Activated CD8-positive, alpha-beta memory T cell treated with anti-CD3 and anti-CD28 coated beads, Interleukin-2, amount 50 U/mL, for 4 hours (primary cell): Measurements from ENCODE around the gene GPR61.

Experiments
- DNase-seq: peaks from one replicate; pipeline ENCODE4 v3.0.0-alpha.2; 2020

Gene GPR61, protein sequence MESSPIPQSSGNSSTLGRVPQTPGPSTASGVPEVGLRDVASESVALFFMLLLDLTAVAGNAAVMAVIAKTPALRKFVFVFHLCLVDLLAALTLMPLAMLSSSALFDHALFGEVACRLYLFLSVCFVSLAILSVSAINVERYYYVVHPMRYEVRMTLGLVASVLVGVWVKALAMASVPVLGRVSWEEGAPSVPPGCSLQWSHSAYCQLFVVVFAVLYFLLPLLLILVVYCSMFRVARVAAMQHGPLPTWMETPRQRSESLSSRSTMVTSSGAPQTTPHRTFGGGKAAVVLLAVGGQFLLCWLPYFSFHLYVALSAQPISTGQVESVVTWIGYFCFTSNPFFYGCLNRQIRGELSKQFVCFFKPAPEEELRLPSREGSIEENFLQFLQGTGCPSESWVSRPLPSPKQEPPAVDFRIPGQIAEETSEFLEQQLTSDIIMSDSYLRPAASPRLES

DNA sequence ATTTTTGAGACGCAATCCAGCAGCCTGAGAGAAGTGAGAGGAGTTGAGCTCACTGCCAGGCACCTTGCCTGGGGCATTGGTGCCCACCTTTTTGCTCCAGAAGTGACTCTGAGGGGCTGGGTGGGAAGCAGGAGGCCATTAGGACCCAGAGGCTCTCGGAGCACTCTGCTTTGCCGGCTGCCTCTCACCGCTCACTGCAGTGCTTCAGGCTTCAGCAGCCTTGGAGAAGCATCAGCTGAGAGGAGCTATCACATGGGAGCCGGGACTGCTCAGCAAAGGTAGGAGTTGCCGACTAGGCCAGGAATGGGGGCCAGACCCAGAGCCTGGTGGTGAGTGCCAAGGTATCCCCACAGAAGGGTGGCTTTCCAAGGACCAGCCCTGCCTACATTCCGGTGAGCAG is at the start of gene GPR61:
TSS of gene GPR61 (plus strand) at position 197 of the 400 bp plus-strand sequence. CDS start 3,151 bp downstream, outside the sequence.
- DNase-seq: no peak

DNA sequence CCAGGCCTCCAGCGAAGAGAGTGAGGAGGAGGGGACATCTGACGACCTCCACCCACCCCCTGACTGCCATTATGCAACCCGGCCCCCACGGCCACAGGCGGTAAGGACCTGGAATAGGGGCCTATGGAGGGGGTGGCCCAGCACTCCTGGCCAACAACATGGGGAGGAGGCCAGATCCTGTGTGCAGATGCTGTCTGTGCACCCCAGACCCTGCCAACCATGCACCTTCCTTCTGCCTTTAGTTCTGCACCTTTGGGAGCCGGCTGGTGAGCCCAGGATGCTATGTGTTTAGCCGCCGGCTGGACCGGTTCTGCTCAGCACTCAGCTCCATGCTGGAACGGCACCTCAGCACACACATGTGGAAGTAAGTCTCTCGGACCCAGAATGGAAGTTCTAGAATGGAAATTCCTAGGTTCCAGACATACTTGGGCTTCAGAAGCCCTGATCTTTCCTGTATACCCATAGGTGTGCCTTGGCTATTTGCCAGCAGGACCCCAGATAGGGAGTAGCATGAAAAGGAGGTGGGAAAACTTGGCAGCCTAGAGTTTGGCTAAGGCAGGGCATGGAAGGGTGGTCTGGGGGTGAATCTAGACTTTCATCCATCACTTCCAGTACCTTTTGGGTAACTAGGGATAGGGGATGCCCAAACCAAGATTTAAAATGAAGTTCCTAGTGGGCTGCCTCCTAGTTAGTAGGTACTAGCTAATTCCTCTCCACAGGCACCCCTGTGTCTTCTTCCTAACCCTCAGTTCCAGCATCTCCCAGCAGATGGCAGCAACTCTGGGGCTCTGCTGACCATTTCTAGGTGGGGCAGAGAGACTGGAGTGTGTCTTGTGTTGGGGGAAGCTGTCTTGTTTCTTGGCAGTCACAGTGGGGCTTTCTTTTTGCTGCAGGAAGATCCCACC is 49.4 kb upstream of the GPR61 start:
- peak; percentile 78 for DNase-seq

DNA sequence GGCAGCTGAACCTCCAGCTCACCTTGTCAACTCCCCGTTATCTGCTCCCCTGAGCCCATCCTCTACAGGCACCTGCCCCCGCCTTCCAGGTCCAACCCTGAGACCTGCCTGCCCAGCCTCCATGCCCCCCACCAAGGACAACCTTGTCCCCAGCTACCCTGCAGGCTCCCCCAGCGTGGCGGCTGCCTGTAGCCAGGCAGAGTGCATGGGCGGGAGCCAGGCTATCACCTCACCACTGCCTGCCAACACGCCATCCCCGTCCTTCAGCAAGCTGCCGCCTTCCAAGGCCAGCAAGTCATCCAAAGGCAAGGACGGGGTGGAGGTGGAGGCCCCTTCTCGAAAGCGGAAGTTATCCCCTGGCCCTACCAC is 48.8 kb upstream of the GPR61 start:
- DNase-seq: no peak

DNA sequence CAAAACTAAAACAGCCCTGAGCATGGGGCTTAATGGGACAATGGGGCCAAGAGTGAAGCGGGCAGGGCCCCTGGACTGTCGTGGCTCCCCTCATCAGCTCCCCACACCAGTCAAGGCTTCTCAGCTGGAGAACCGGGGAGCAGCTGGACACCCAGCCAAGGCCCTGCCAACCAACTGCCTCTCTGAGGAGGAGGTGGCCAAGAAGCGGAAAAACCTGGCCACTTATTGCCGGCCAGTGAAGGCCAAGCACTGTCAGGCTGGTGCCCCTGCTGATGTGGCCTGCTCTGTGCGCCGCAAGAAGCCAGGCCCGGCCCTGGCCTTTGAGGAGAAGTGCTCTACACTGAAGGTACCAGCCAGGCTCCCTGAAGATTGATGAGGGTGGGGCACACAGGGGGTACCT is 48.3 kb upstream of the GPR61 start:
- DNase-seq: no peak

DNA sequence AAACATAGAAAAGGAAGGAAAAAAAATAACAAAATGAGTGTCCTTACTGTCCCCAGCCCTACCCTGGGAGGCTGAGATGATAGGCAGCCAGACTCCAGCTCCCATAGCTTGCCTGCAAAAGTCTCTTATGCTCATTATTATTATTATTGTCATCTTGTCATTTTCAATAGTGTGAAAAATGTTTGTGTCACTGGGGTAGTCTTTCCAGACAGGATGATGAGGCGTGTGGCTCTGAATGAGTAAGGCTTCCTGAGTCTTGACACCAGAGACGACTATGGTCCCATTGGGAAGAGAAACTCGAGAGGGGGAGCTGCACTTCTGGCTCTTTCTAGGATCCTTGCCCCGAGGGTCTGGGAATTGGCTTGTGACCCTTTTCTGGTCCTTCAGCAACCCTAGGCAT is 46.9 kb upstream of the GPR61 start:
- DNase-seq: no peak

DNA sequence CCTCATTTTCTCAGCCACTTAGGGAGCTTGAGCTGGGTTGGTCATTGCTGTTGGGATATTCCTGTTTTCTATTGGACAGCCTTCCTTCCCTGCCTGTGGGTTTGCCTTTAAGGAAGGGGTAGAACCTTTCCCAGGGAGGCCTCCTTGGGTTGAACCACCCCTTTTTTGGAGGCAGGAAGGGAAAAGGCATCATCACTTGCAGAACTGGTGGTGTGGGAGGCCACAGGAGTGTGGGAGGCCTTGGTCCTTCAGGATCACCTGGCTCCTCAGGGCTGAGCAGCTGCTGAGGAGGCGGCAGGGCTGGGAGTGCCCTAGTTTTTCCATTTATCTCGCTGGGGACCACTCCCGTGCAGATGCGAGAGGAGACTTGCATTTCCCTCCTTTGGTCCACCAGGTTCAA is 46.4 kb upstream of the GPR61 start:
- DNase-seq: no peak

DNA sequence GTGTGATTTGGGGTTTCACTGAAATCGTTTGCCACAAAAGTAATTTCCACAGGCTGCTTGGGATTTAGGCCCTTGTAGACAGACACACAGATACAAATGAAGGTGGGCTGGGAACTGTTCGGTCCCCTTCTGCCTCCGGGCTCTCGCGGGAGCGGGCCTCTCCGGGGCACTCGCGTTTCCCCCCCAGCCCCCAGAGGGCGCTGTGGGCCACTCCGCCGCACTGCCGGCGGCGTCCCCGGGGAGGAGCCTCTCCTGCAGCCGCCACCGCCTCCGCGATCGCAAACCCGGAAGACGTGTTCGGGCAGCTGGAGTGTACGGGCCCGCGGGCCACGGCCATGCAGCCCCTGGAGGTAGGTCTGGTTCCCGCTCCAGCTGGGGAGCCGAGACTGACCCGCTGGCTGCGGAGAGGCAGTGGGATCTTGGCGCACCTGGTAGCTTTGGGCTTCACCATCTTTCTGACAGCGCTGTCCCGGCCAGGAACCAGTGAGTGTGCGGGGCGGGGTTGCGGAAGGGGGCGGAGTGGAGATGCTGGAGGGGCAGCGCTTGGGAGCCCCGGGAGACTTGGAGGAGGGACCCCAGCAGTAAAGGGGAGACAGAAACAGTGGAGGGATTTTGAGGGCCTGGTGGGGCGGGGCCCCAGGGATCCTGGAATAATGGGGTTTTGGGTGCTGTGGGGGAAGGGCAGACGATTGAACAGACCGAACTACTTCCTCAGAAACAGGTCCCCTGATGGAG is 45.7 kb upstream of the GPR61 start, which contains the start of gene CYB561D1:
TSS of gene CYB561D1 (plus strand) at position 290 of the 735 bp plus-strand sequence. CDS start at position 336, 46 bp downstream.
- peak; percentile 91 for DNase-seq

DNA sequence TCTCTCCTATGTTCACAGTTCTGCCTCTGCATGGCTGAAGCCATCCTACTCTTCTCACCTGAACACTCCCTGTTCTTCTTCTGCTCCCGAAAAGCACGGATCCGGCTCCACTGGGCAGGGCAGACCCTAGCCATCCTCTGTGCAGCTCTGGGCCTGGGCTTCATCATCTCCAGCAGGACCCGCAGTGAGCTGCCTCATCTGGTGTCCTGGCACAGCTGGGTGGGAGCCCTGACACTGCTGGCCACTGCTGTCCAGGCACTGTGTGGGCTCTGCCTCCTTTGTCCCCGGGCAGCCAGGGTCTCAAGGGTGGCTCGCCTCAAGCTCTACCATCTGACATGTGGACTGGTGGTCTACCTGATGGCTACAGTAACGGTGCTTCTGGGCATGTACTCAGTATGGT is 43.9 kb upstream of the GPR61 start:
- no peak for DNase-seq

DNA sequence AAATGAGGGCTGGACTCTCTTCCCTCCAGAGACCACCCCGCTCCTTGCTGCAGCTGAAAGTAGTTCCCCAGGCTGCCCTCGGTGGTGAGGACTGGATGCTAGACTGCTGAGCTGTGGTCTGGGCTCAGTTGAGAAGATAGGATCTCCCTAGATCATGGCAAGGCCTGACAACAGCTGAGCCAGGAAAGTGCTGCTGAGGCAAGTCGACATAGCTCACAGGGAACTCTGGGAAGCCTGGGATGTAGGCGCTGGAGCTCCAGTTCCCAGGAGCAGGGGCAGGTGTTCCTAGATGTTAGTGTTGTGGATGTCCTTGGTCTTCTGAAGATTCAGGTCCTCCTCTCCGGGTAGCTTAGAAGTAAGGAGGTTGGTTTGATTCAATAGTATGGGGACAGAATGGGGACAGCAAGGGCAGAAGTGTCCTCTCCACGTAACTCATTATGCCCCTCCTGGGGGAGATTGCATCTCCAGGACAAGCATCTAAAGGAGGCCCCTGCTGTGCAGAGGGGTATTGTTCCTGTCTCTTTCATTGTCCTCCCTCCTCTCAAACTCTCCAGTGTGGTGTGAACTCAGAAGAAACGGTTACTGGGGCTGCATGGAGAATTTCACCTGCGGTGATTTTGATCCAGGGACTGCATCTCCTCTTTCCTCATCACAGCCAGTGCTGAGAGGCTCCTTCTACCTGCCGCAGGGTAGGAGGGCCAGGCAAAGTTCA is 42.1 kb upstream of the GPR61 start:
- no peak for DNase-seq

DNA sequence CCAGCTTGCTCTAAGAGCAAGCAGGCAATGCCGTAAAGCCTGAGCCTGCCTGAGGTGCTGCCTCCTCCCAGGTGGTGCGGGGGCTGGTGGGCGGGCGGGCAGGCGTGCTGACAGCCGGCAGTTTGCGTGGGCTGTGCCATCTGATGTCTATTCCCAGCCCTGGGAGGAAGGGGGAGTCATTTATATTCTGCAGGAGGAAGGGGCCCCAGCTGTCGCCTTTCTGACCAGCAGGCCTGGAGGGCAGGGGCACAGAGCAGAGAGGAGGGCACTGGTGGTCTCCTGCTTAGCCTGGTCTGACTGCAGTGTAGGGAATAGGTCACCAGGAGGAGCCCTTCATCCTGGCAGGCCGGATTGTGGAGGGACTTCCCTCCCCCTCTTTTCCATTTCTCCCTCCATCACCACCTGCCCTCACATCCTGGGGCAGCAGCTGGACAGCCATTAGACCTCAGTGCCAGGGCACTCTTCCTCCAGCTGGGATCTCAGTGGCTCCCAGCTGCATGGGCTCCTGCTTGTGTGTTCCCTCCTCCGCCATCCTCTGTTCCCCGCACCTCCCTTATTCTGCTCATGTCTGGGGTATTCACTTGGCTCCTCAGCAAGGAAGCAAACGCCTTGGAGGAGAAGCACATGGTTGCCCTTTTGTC is 41.4 kb upstream of the GPR61 start:
- peak; percentile 50 for DNase-seq

DNA sequence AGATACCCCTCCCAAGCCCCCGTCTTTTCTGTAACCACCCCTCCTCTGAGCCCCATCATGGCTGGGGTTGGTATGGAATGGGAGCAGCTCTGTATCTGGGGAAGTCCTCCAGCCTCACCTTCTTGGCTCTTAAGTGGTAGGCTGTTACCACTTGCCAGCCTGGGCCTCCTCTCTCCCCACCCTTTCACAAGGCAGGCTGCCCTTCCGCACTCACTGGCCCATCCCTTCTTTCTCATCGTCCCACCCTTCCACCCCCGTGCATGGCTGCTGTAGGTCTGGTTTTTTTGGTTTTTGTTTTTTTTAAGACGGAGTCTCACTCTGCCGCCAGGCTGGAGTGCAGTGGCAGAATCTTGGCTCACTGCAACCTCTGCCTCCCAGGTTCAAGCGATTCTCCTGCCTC is 40.6 kb upstream of the GPR61 start:
- no peak for DNase-seq

DNA sequence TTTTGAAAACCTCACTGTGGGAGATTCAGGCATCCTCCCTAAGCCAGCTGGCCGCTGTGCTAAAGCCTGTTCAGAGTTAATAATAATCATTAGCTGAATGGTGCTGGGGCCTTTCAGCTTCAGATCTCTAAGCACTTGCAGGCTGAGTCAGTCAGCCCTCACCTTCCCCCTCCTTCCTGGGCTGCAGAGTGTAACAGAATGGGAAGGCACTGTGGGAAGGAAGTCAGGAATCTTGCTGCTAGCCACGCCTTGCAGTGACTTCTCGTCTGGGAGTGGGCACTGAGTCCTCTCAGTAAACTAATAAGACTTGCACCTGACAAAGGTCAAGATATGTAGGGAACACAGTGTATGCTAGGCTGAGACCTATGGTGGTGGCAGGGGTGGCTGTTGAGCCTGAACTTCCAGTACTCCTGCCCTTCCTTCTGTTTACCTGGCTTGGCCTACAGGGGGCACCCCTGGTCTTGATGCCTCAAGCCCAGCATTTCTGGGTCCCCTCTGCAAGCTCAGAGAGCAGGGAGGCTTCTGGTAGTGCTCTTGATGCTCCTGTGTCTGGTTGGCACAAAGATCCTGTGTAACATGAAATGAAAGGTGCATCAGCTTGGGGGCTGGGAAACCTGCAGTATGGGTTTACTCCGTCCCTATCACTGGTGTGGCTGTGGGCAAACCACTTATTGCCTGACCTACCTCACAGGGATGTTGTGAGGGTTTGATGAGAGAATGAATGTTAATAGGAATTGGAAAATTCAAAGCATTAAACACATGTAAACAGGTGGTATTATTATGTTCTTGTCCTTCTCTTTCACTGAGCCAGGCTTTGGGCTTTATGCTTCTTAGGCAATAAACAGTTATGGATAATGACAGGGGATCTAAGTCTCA is 39.8 kb upstream of the GPR61 start:
- peak; percentile 63 for DNase-seq

DNA sequence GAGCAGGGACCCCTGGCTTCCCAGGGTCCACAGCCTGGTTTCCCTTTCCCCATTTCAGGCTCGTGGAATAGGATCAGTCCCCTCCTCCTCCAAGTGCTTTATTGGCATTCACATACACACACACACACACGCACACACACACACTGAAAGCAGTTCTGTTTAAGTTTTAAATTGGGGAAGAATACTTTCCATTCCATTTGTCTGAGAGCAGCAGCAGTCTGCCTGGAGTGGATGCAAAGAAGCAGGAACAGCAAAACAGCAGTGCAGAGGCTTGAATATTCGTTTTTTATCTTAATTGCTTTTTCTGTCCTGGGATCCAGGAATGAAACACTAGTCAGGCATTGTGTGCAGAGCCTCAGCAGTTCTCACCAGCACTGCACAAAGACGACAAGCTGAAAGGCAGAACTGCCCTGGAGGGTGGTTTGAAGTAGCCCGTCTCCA is 38.7 kb upstream of the GPR61 start:
- no peak for DNase-seq

DNA sequence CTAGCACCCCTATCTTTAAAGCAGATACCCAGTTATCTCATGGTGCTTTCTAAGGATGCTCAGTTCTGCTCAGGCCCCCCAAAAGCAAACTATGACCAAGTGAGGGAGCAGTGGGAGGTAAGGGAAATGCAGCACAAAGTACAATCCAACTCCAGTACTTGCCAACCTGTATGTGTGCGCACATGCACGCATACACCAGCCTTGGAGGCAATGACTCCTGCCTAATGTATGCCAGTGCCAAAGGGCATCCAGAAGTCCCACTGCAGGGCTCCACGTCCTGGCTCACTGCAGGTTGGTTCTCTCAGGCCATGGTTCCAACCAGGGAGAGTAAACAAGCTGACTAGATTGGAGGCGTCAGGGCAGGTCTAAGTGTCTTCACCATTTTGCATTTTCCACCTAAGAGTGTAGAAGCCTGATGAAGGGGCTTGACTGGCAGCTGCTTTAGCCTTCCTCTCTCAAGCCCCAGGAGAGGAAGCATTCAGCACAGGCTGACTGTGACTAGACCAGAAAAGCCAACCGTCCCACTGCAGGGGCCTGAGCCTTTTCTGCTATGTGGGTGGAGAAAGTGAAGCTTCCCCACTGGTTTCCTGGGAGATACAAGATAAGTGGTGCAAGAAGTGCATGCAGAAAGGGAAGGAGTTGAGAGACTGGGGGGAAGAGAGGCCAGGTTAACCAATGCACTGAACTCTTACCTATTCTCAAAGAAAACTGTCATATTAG is 37.9 kb upstream of the GPR61 start:
- no peak for DNase-seq

DNA sequence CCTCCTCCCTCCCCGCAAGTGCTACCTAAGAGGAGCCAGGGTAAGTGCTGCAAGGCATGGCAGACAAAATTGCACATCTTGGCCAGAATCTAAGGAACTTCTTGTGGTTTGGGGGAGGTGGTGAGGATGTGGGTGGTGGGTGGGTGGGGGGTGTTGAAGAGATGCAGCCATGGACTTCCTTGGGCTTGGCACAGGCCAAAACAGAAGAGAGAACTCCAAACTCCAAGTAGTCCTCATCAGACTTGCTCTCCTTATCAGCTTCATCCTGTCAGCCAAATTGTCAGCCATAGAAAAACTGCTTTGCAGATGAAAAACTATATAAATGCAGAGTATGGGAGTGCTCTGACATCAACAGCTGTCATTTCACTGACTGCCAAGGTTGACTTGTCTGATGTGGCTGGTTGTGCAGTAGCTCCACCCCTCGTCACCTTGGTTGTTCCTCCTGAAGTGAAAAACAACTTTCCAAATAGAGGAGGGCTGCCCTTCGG is 37.3 kb upstream of the GPR61 start:
- peak; percentile 47 for DNase-seq

DNA sequence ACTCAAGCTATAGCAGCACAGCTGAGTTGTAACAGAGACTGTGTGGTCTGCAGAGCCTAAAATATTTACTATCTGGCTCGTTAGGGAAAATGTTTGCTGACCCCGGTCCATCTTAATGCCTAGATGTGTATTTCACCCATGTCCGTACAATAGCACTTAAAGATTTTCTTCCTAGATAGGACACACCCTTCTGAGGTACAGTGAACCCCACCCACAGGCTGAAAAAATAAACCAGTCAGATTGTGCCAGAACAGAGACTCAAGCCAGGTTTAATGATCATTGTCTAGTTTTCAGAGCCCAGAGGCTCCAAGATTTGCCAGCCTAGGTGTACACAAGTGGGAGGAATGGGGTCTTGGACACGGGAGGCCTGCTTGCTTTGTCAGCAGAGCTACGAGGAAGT is 35.7 kb upstream of the GPR61 start:
- no peak for DNase-seq

DNA sequence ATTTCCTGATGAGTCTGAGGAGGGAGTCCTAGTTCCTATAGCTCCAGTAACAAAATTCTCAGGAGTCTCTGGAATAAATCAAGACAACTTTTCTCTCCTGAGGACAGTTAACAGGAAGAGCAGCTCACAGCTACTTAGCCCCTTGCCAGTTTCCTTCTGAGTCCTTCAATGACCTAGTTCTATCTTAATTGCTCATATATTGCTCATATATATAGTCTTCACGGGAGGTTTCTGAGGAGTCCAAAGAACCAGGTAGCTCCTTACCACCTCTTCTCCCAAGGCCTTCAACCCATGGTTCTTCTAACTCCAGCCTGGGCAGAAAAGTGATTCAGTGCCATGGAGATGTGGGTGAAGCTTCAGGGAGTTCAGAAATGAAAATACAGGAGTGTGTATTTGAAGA is 34.7 kb upstream of the GPR61 start:
- DNase-seq: no peak

DNA sequence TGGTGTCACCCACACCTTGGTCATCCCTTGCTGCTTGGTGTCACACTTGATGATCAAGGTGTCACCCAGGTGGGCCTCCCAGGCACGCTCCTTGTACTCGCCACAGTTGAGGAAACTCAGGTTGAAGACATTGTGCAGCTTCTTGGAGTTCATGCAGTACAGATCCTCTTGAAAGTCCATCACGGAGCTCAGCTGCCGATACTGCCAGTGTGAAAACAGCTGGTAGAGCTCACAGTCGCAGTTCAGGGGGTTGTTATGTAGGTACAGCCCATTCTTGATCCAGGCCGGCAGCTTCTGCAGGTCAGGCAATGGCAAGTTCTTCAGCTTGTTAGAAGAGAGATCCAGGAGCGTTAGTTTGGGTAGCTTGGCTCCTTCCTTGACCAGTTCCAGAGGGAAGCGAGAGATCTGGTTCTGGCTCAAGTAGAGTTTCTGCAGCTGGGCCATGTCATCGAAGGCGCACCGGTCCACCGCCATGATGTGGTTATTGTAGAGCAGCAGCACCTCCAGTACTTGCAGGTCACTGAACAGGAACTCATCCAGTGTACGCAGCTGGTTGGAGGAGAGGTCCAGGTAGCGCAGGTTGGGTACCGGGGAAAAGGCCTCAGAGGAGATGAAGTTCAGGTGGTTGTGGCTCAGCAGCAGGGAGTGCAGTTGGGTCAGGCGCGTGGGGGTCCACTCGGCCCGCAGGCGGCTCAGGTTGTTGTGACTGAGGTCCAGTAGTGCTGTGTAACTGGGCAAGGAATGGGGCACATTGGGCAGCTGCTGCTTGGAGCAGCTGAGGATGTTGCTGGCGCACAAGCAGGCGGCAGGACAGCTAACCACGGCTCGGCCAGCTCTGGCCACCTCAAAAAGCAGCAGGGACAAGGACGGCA is 31.4 kb upstream of the GPR61 start:
- no peak for DNase-seq

DNA sequence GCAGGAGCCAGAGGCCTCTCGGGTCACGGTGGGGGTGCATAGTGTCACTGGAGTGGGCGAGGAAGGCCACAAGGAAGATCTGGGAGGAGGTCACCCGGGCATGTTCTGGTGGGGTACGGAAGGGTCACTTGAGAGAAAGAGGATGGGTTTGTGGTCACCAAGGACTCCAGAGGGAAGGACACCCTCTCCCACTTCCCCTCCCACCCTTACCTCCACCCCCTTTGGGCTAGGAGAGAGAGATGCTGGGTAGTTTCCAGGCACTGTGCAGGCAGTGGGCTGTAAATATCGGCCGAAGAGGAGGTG is 30.8 kb upstream of the GPR61 start:
- DNase-seq: no peak
